IMR-90 (cell line): ENCODE data around the gene ZNF554. TPM values are rescaled to one million over a fixed set of nuclear protein-coding genes. Genes with fewer than 3 reads are reported as not detected.

Source experiments
- ATAC-seq: fragments of 200-7000 bp; cut with Tn5 transposase; 2 replicates; pipeline ENCODE4 v1.9.1; 2020; ENCODE audit warnings: low read depth, mild to moderate bottlenecking, moderate library complexity
- BruUV-seq: library from RNA; stranded (reverse); fragments of 400-500 nt; replicated peaks from 2 replicates; lab custom pipeline; 2021; lab: Mats Ljungman, UMichigan
- CTCF ChIA-PET: fragments of 300-600 bp; formaldehyde crosslinking; extraction: SDS; loops from one replicate; lab custom pipeline; 2021; ENCODE audit warnings: antibody characterized with exemption; lab: Yijun Ruan, JAX
- POLR2A ChIA-PET: fragments of 300-600 bp; sonication (Branson Sonifier 250); formaldehyde crosslinking; loops from one replicate; lab custom pipeline; 2022; ENCODE audit warnings: antibody characterized with exemption; ENCODE audit not compliant: unreplicated experiment; lab: Charles Lee
- DNase-seq: peaks from one replicate; pipeline ENCODE4 v3.0.0; 2013
- H2AFZ ChIP-seq: replicated peaks from 2 replicates; pipeline ENCODE3; 2013; ENCODE audit warnings: low read length, mild to moderate bottlenecking; ENCODE audit not compliant: poor library complexity
- H2AK5ac ChIP-seq: 2 replicates; pipeline ENCODE4 v1.6.1; 2013; ENCODE audit warnings: low read depth, low read length, inconsistent platforms
- H2AK9ac ChIP-seq: replicated peaks from 2 replicates; pipeline ENCODE3; 2013; ENCODE audit warnings: mild to moderate bottlenecking, low read depth, low read length, moderate library complexity; ENCODE audit not compliant: poor library complexity
- H2BK120ac ChIP-seq: 2 replicates; pipeline ENCODE4 v1.6.1; 2013; ENCODE audit warnings: low read depth, low read length, inconsistent platforms
- H2BK15ac ChIP-seq: 3 replicates; pipeline ENCODE4 v1.6.1; 2013; ENCODE audit warnings: low read depth, low read length, inconsistent platforms
- H2BK20ac ChIP-seq: 2 replicates; pipeline ENCODE4 v1.6.1; 2013; ENCODE audit warnings: low read depth, mild to moderate bottlenecking, inconsistent platforms, low read length, moderate library complexity
- H2BK5ac ChIP-seq: 2 replicates; pipeline ENCODE4 v1.6.1; 2013; ENCODE audit warnings: mild to moderate bottlenecking, low read depth, low read length, inconsistent platforms; ENCODE audit not compliant: poor library complexity, severe bottlenecking
- H3K14ac ChIP-seq: replicated peaks from 2 replicates; pipeline ENCODE4 v1.6.1; 2013; ENCODE audit warnings: low read depth, low read length, inconsistent platforms
- H3K18ac ChIP-seq: 2 replicates; pipeline ENCODE4 v1.6.1; 2013; ENCODE audit warnings: low read depth, low read length, control low read depth
- H3K23ac ChIP-seq: 2 replicates; pipeline ENCODE4 v1.6.1; 2013; ENCODE audit warnings: low read depth, low read length, inconsistent platforms
- H3K27ac ChIP-seq: 2 replicates; pipeline ENCODE4 v1.5.1; 2013; ENCODE audit warnings: mild to moderate bottlenecking, control low read depth, low read length; ENCODE audit not compliant: insufficient read depth
- H3K27me3 ChIP-seq: 2 replicates; pipeline ENCODE4 v1.6.1; 2013; ENCODE audit warnings: low read length; ENCODE audit not compliant: control insufficient read depth, insufficient read depth
- H3K36me3 ChIP-seq: 2 replicates; pipeline ENCODE4 v1.6.1; 2013; ENCODE audit warnings: low read length, mixed read lengths; ENCODE audit not compliant: control insufficient read depth, insufficient read depth
- H3K4ac ChIP-seq: 2 replicates; pipeline ENCODE4 v1.6.1; 2013; ENCODE audit warnings: low read depth, low read length, inconsistent platforms
- H3K4me1 ChIP-seq: 2 replicates; pipeline ENCODE4 v1.6.1; 2013; ENCODE audit warnings: low read length, mixed read lengths; ENCODE audit not compliant: control insufficient read depth, insufficient read depth
- H3K4me2 ChIP-seq: 2 replicates; pipeline ENCODE4 v1.6.1; 2013; ENCODE audit warnings: low read depth, mild to moderate bottlenecking, control low read depth, low read length, moderate library complexity
- H3K4me3 ChIP-seq: 2 replicates; pipeline ENCODE4 v1.5.1; 2013; ENCODE audit warnings: low read depth, mild to moderate bottlenecking, control low read depth, low read length, moderate library complexity; ENCODE audit not compliant: insufficient read depth
- H3K56ac ChIP-seq: 2 replicates; pipeline ENCODE4 v1.6.1; 2013; ENCODE audit warnings: low read length, inconsistent platforms; ENCODE audit not compliant: insufficient read depth; ENCODE audit errors: extremely low read depth
- H3K79me1 ChIP-seq, 2 experiments: 2 replicates each; pipeline ENCODE4 v1.6.1; 2013; ENCODE audit warnings: low read length in 2 of 2, inconsistent platforms in 1 of 2, low read depth in 1 of 2
- H3K9ac ChIP-seq: 2 replicates; pipeline ENCODE4 v1.6.1; 2013; ENCODE audit warnings: low read depth, low read length, control low read depth
- H3K9me1 ChIP-seq: 2 replicates; pipeline ENCODE4 v1.6.1; 2013; ENCODE audit warnings: low read length, inconsistent platforms; ENCODE audit not compliant: insufficient read depth
- H3K9me3 ChIP-seq: 2 replicates; pipeline ENCODE4 v1.6.1; 2013; ENCODE audit warnings: low read length; ENCODE audit not compliant: control insufficient read depth, insufficient read depth
- H4K20me1 ChIP-seq: 2 replicates; pipeline ENCODE4 v1.6.1; 2013; ENCODE audit warnings: low read length, inconsistent platforms; ENCODE audit not compliant: insufficient read depth
- H4K5ac ChIP-seq: 2 replicates; pipeline ENCODE4 v1.6.1; 2013; ENCODE audit warnings: mild to moderate bottlenecking, low read depth, low read length, control low read depth
- H4K8ac ChIP-seq, 2 experiments: 2 replicates each; pipeline ENCODE4 v1.6.1; 2013; ENCODE audit warnings: low read depth in 2 of 2, low read length in 2 of 2, control low read depth in 1 of 2, inconsistent platforms in 1 of 2
- H4K91ac ChIP-seq: 2 replicates; pipeline ENCODE4 v1.6.1; 2013; ENCODE audit warnings: low read depth, low read length, inconsistent platforms; ENCODE audit not compliant: insufficient read depth
- FOS ChIP-seq: fragments of 150-350 bp; IDR thresholded peaks from 2 replicates; pipeline ENCODE4 v1.6.1; 2016; ENCODE audit warnings: low read depth, low read length
- MAFK ChIP-seq: IDR thresholded peaks from 2 replicates; pipeline ENCODE4 v1.6.1; 2012; ENCODE audit warnings: low read depth, low read length, improper control_type of control experiment
- MAZ ChIP-seq: IDR thresholded peaks from 2 replicates; pipeline ENCODE4 v1.6.1; 2012; ENCODE audit warnings: low read depth, mild to moderate bottlenecking, low read length, improper control_type of control experiment, moderate library complexity, borderline replicate concordance
- MXI1 ChIP-seq: IDR thresholded peaks from 2 replicates; pipeline ENCODE4 v1.6.1; 2012; ENCODE audit warnings: low read depth, mild to moderate bottlenecking, low read length, moderate library complexity, borderline replicate concordance
- POLR2A ChIP-seq: IDR thresholded peaks from 2 replicates; pipeline ENCODE4 v1.6.1; 2012; ENCODE audit warnings: mild to moderate bottlenecking, low read depth, low read length
- SMC3 ChIP-seq: fragments of 150-350 bp; IDR thresholded peaks from 2 replicates; pipeline ENCODE4 v1.6.1; 2016; ENCODE audit warnings: low read depth, mild to moderate bottlenecking, antibody characterized with exemption, low read length, moderate library complexity
- WGBS, 2 experiments: methylation state at CpG; one replicate each; pipeline versions ENCODE4 v1.1.5 to v1.1.7; 2013; ENCODE audit warnings: missing lambda C conversion rate in 2 of 2; ENCODE audit not compliant: insufficient read length in 1 of 2; ENCODE audit errors: extremely low coverage in 2 of 2; 5-methylcytosine and 5-hydroxymethylcytosine counted together
- dilution Hi-C: fragments of 300-500 bp; cut with HindIII; formaldehyde crosslinking; loops from one replicate; pipeline ENCODE4 v1.14.3; 2018; ENCODE audit warnings: low sequenced_read_pairs; ENCODE audit not compliant: unreplicated experiment
- in situ Hi-C: fragments of 300-500 bp; cut with MboI; formaldehyde crosslinking; loops from 3 replicates; pipeline ENCODE4 v1.14.3; 2019; ENCODE audit warnings: low sequenced_read_pairs, inconsistent platforms, mixed read lengths
- intact Hi-C: fragments of 100-400 bp; cut with micrococcal nuclease; formaldehyde crosslinking; loops from 2 replicates; pipeline ENCODE4 v1.10.0; 2022
- polyA plus RNA-seq, 3 experiments: library from polyadenylated mRNA; depleted of rRNA; stranded (reverse); fragments of >200 nt; gene quantifications; 2 replicates each; pipeline ENCODE4 v1.2.3, GENCODE V29; 2012; ENCODE audit warnings: low replicate concordance in 1 of 3
- total RNA-seq: library from RNA; depleted of rRNA; stranded (reverse); fragments of >200 nt; gene quantifications from 2 replicates; pipeline ENCODE4 v1.2.3, GENCODE V29; 2012
- TF ChIP-seq, protein P1 (sequence below): fragments of 150-350 bp; IDR thresholded peaks from 2 replicates; pipeline ENCODE4 v1.6.1; 2016; ENCODE audit warnings: low read depth, mild to moderate bottlenecking, low read length, moderate library complexity, borderline replicate concordance

The ZNF554 gene
- total and polyA plus RNA-seq, 2 of the 4 experiments (the other 2 are of a cell fraction) = 1.5 to 3.0 TPM

DNA sequence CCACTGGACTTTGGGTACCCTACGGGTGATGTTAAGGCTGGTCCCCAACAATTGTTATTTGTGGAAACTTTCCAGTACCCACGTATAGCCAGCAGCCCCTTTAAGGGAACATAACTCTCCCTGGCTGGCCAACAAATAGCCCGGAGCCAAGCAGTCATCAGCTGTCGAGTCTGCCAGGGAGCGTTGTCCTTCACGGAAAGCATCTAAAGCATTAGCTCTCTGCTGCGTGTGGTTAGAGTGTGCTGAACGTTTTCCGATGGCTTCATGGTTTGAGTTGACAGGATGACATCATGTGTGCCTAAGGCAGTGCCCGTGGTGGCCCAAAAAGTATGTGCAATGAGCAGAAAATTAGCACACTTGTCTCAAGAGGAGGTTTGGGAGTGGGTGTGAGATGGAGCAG is 44.1 kb downstream of the ZNF554 start:
- ATAC-seq = no peak
- Histone ChIP-seq H3K4ac (no peak overlapping the region), H3K23ac (no peak overlapping the region), H2BK5ac (no peak overlapping the region), H3K36me3 (no peaks in the 10 kb centered on the region), H4K91ac (no peak overlapping the region), H3K18ac (no peak overlapping the region), H3K9me1 (no peaks in the 10 kb centered on the region), H3K56ac (no peak overlapping the region), H2BK20ac (no peak overlapping the region), H3K14ac (no peak overlapping the region), H2AK5ac (no peak overlapping the region), H3K9ac (no peak overlapping the region), H3K4me2 (no peak overlapping the region), H2BK15ac (no peak overlapping the region), H3K79me1 (no peaks in the 10 kb centered on the region), H2AFZ (no peak overlapping the region), H4K5ac (no peak overlapping the region), H4K8ac (no peak overlapping the region), H2BK120ac (no peak overlapping the region), H3K27me3 (no peaks in the 10 kb centered on the region), H3K9me3 (peaks cover 25% of the 10 kb centered on the region), H3K4me1 (no peaks in the 10 kb centered on the region), H3K27ac (no peak overlapping the region), H2AK9ac (no peak overlapping the region), H4K20me1 (no peaks in the 10 kb centered on the region), H3K4me3 (no peak overlapping the region)
- in situ Hi-C loops (loop anchor here (10.0 kb wide), 1 partner anchor 199 kb away; no protein-coding TSS in a partner anchor), dilution Hi-C loops (no loop called here), intact Hi-C loops (no loop called here)
- 67% methylated on average over 6 of the region's 10 CpGs; no CpG with 5 or more reads in 1 of the 2 experiments for WGBS, 2 experiments
- TF ChIP-seq POLR2A = no peak
- TF ChIP-seq SMC3 = no peak
- no peak for TF ChIP-seq MAZ
- no peak for TF ChIP-seq MAFK
- no peak for TF ChIP-seq FOS
- TF ChIP-seq, protein P1, sequence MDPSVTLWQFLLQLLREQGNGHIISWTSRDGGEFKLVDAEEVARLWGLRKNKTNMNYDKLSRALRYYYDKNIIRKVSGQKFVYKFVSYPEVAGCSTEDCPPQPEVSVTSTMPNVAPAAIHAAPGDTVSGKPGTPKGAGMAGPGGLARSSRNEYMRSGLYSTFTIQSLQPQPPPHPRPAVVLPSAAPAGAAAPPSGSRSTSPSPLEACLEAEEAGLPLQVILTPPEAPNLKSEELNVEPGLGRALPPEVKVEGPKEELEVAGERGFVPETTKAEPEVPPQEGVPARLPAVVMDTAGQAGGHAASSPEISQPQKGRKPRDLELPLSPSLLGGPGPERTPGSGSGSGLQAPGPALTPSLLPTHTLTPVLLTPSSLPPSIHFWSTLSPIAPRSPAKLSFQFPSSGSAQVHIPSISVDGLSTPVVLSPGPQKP = no peak
- no peak for TF ChIP-seq MXI1
- no peak for DNase-seq
- CTCF ChIA-PET = interaction anchor here (0.6 kb wide), 1 partner anchor 232 kb away, joined by 3 read pairs; no protein-coding TSS in a partner anchor
- POLR2A ChIA-PET = no interaction called here
- BruUV-seq = no TSS peak
